HEK293T (cell line): Measurements from ENCODE around the gene TIMELESS.

Source experiments
- ELF4 ChIP-seq: fragments of 450-650 bp; IDR thresholded peaks from 2 replicates; pipeline ENCODE4 v1.6.1; 2017; ENCODE audit warnings: antibody characterized with exemption
- FOXA1 ChIP-seq: fragments of 450-650 bp; IDR thresholded peaks from 2 replicates; pipeline ENCODE4 v1.6.1; 2016; ENCODE audit warnings: mild to moderate bottlenecking
- FOXK2 ChIP-seq: fragments of 450-650 bp; IDR thresholded peaks from 2 replicates; pipeline ENCODE4 v1.6.1; 2016; ENCODE audit warnings: mild to moderate bottlenecking
- FOXM1 ChIP-seq: fragments of 450-650 bp; IDR thresholded peaks from 2 replicates; pipeline ENCODE4 v1.6.1; 2017; ENCODE audit warnings: mild to moderate bottlenecking, borderline replicate concordance
- HDGF ChIP-seq: fragments of 450-650 bp; IDR thresholded peaks from 2 replicates; pipeline ENCODE4 v1.6.1; 2017; ENCODE audit warnings: antibody characterized with exemption, borderline replicate concordance
- NFRKB ChIP-seq: fragments of 450-650 bp; IDR thresholded peaks from 2 replicates; pipeline ENCODE4 v1.6.1; 2016; ENCODE audit warnings: mild to moderate bottlenecking, moderate library complexity
- PKNOX1 ChIP-seq: fragments of 450-650 bp; IDR thresholded peaks from 2 replicates; pipeline ENCODE4 v1.6.1; 2016
- SUZ12 ChIP-seq: fragments of 450-650 bp; IDR thresholded peaks from 2 replicates; pipeline ENCODE4 v1.6.1; 2016; ENCODE audit warnings: mild to moderate bottlenecking
- TARDBP ChIP-seq: fragments of 450-650 bp; IDR thresholded peaks from 2 replicates; pipeline ENCODE4 v1.6.1; 2016
- ZNF384 ChIP-seq: fragments of 450-650 bp; IDR thresholded peaks from 2 replicates; pipeline ENCODE4 v1.6.1; 2016

GRCh38 chr12:56448860-56449621, at the start of gene TIMELESS:
- TF ChIP-seq SUZ12 (no peak), HDGF (no peak), NFRKB (no peak), FOXA1 (no peak), TARDBP (no peak), ELF4 (no peak), FOXK2 (no peak), FOXM1 (no peak), PKNOX1 (no peak), ZNF384 (no peak)
